NT2/D1 (cell line): ENCODE data around the gene MRM3.
A peak's percentile ranks its signal among the peaks of the same experiment; 100 is the strongest.

Source experiments
- YY1 ChIP-seq: IDR thresholded peaks from 2 replicates; pipeline ENCODE4 v1.6.1; 2011; ENCODE audit not compliant: insufficient read length, insufficient read depth
- ZNF274 ChIP-seq: IDR thresholded peaks from 2 replicates; pipeline ENCODE4 v1.6.1; 2011; ENCODE audit warnings: mild to moderate bottlenecking, low read depth, low read length

- TF ChIP-seq ZNF274 (no peak), YY1 (peak; percentile 89)
These were observed at the start of gene MRM3, which contains the start of gene GLOD4 for GRCh38 chr17:781805-782731.
